MM.1S (cell line): ENCODE data around the gene VPS18.
A peak's percentile ranks its signal among the peaks of the same experiment; 100 is the strongest.

ENCODE experiments used
- DNase-seq: peaks from one replicate; pipeline ENCODE4 v3.0.0-alpha.2; 2015
- H2AFZ ChIP-seq: fragments of 300-600 bp; sonication (generic); 2 replicates; pipeline ENCODE4 v1.6.0; 2016; ENCODE audit warnings: antibody characterized with exemption, low read length
- H3F3A ChIP-seq: fragments of 300-600 bp; sonication (generic); 2 replicates; pipeline ENCODE4 v1.6.1; 2016; ENCODE audit warnings: mild to moderate bottlenecking, antibody characterized with exemption, low read length, moderate library complexity, mixed read lengths; ENCODE audit not compliant: insufficient read depth
- H3K27ac ChIP-seq: fragments of 300-600 bp; sonication (generic); 2 replicates; pipeline ENCODE4 v1.5.1; 2016; ENCODE audit warnings: mild to moderate bottlenecking, low read length
- H3K27me3 ChIP-seq: fragments of 300-600 bp; sonication (generic); replicated peaks from 2 replicates; pipeline ENCODE4 v1.6.0; 2016; ENCODE audit warnings: low read length; ENCODE audit not compliant: insufficient read depth
- H3K36me3 ChIP-seq: fragments of 300-600 bp; sonication (generic); replicated peaks from 2 replicates; pipeline ENCODE4 v1.6.1; 2016; ENCODE audit warnings: mild to moderate bottlenecking, low read length, mixed read lengths; ENCODE audit not compliant: insufficient read depth
- H3K4me1 ChIP-seq: fragments of 300-600 bp; sonication (generic); 2 replicates; pipeline ENCODE4 v1.6.1; 2016; ENCODE audit warnings: low read length, mixed read lengths
- H3K4me2 ChIP-seq: fragments of 300-600 bp; sonication (generic); 2 replicates; pipeline ENCODE4 v1.6.0; 2016; ENCODE audit warnings: low read depth, low read length
- H3K4me3 ChIP-seq: fragments of 300-600 bp; sonication (generic); 2 replicates; pipeline ENCODE4 v1.5.1; 2016; ENCODE audit warnings: low read length, mixed read lengths
- H3K79me2 ChIP-seq: fragments of 300-600 bp; sonication (generic); 2 replicates; pipeline ENCODE4 v1.6.1; 2016; ENCODE audit warnings: mixed run types, low read length, mixed read lengths
- H3K9ac ChIP-seq: fragments of 300-600 bp; sonication (generic); 2 replicates; pipeline ENCODE4 v1.6.1; 2016; ENCODE audit warnings: low read length, mixed read lengths
- H3K9me2 ChIP-seq: fragments of 300-600 bp; sonication (generic); replicated peaks from 2 replicates; pipeline ENCODE4 v1.6.1; 2016; ENCODE audit warnings: mild to moderate bottlenecking, low read length, mixed read lengths; ENCODE audit not compliant: insufficient read depth
- H3K9me3 ChIP-seq: fragments of 300-600 bp; sonication (generic); replicated peaks from 2 replicates; pipeline ENCODE4 v1.6.1; 2016; ENCODE audit warnings: mild to moderate bottlenecking, low read length, mixed read lengths; ENCODE audit not compliant: insufficient read depth
- H4K20me1 ChIP-seq: fragments of 300-600 bp; sonication (generic); 2 replicates; pipeline ENCODE4 v1.6.1; 2016; ENCODE audit warnings: mild to moderate bottlenecking, low read length, moderate library complexity, mixed read lengths; ENCODE audit not compliant: insufficient read depth
- EZH2 ChIP-seq: fragments of 300-600 bp; sonication (generic); optimal IDR thresholded peaks from 2 replicates; pipeline ENCODE3; 2017; ENCODE audit warnings: low read depth, mild to moderate bottlenecking, antibody characterized with exemption, low read length, mixed read lengths
- EZH2phosphoT487 ChIP-seq: fragments of 300-600 bp; sonication (generic); IDR thresholded peaks from 2 replicates; pipeline ENCODE4 v1.6.1; 2018; ENCODE audit warnings: antibody characterized with exemption, low read length
- TF ChIP-seq, protein P1 (sequence below): fragments of 300-600 bp; sonication (generic); IDR thresholded peaks from 2 replicates; pipeline ENCODE4 v1.5.1; 2016; ENCODE audit warnings: antibody characterized with exemption, low read length, mixed read lengths

The VPS18 gene

DNA sequence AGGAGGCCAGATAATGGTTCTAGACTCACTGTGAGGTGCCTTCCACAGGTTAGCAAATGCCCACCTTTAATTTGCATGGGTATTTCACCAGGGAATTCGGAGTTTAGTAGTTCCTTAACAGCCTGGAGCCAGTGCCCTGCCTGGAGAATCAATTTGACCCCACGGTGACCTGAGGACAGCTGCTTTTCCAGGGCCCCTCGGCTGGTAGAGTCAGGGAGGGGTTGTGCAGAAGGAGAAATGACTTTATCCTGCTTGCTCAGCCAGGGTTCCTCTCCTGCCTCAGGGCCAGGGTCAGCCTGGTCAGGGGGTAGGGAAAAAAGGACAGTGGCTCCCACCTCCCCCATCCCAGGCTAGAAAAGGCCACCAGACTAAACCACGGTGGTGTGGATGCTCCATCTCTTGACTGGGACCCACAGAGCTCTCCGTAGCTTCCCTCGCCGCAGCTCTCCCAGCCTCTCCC is 46.8 kb downstream of the VPS18 start:
- Histone ChIP-seq H3F3A (peaks cover 22% of the 10 kb centered on the region), H3K9me2 (no peaks in the 10 kb centered on the region), H4K20me1 (no peaks in the 10 kb centered on the region), H3K9ac (peak overlapping the region; percentile 70; the same call in 1 of the 2 replicates), H3K4me2 (peak overlapping the region; percentile 75), H3K9me3 (no peaks in the 10 kb centered on the region), H2AFZ (peak overlapping the region; percentile 78), H3K27me3 (no peaks in the 10 kb centered on the region), H3K79me2 (no peaks in the 10 kb centered on the region), H3K36me3 (no peaks in the 10 kb centered on the region), H3K4me3 (peak overlapping the region; percentile 59), H3K27ac (peak overlapping the region; percentile 48; the same call in 1 of the 2 replicates), H3K4me1 (peaks cover 23% of the 10 kb centered on the region)
- DNase-seq: no peak
- TF ChIP-seq, protein P1, sequence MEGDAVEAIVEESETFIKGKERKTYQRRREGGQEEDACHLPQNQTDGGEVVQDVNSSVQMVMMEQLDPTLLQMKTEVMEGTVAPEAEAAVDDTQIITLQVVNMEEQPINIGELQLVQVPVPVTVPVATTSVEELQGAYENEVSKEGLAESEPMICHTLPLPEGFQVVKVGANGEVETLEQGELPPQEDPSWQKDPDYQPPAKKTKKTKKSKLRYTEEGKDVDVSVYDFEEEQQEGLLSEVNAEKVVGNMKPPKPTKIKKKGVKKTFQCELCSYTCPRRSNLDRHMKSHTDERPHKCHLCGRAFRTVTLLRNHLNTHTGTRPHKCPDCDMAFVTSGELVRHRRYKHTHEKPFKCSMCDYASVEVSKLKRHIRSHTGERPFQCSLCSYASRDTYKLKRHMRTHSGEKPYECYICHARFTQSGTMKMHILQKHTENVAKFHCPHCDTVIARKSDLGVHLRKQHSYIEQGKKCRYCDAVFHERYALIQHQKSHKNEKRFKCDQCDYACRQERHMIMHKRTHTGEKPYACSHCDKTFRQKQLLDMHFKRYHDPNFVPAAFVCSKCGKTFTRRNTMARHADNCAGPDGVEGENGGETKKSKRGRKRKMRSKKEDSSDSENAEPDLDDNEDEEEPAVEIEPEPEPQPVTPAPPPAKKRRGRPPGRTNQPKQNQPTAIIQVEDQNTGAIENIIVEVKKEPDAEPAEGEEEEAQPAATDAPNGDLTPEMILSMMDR: no peak
- TF ChIP-seq EZH2: no peak
- no peak for TF ChIP-seq EZH2phosphoT487

DNA sequence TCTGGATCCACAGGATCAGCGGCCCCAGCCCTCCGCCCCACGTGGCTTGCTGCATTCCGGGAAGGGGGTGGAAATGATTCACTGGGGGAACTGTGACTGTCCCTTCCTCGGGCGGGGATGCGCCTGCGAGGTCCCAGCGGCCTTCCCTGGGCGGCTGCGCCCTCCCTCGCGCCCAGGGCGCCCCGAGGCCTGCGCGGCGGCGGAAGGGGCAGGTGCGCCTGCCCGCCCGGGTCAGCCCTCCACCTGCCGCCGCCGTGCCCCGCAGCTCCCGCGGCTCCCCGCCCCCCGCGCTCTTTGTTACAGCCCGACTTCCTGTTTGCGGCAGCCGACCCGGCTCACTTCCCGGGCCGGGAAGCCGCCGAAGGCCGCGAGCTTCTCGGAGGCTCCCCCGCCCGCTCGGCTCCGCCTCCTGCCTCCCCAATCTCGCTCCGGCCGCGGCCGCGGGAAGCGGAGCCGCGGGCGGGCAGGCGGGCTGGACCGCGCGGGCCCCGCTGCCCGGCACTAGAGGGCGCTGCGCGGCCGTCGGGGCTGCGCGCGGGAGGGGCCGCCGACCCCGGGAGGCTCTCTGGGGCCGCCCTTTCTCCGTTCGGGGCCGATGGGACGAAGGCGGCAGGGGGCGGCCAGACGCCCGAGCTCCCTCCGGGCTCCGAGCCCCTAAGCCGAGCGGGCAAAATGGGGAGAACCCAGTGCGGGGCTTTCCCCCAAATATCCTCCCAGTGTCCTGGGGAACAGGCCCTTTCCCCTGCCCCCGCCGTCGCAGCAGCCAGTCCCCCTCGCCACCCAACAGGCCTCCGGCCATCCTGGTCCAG is 47.5 kb downstream of the VPS18 start:
- Histone ChIP-seq H3K36me3 (no peaks in the 10 kb centered on the region), H3K27ac (peak overlapping the region; percentile 48; the same call in 1 of the 2 replicates), H3K9ac (peak overlapping the region; percentile 70), H3F3A (peaks cover 23% of the 10 kb centered on the region), H3K4me2 (peak overlapping the region; percentile 93), H3K4me1 (peaks cover 23% of the 10 kb centered on the region), H2AFZ (peak overlapping the region; percentile 98), H3K4me3 (peak overlapping the region; percentile 67), H3K9me2 (no peaks in the 10 kb centered on the region), H4K20me1 (no peaks in the 10 kb centered on the region), H3K9me3 (no peaks in the 10 kb centered on the region), H3K79me2 (no peaks in the 10 kb centered on the region), H3K27me3 (no peaks in the 10 kb centered on the region)
- peak; percentile 91 for DNase-seq
- TF ChIP-seq EZH2: no peak
- TF ChIP-seq, protein P1: peak; percentile 24; the same call in 1 of the 2 replicates
- TF ChIP-seq EZH2phosphoT487: no peak

GRCh38 chr15:40942337-40942854 is 48.1 kb downstream of the VPS18 start:
- TF ChIP-seq, protein P1: no peak
- TF ChIP-seq EZH2: no peak
- no peak for TF ChIP-seq EZH2phosphoT487
- no peak for DNase-seq
- Histone ChIP-seq H3K79me2 (no peaks in the 10 kb centered on the region), H4K20me1 (no peaks in the 10 kb centered on the region), H3K27me3 (no peaks in the 10 kb centered on the region), H3K4me3 (peak overlapping the region; percentile 67), H3F3A (peaks cover 23% of the 10 kb centered on the region), H3K9ac (peak overlapping the region; percentile 62), H3K9me2 (no peaks in the 10 kb centered on the region), H3K27ac (peak overlapping the region; percentile 38; the same call in 1 of the 2 replicates), H3K36me3 (no peaks in the 10 kb centered on the region), H2AFZ (peak overlapping the region; percentile 98), H3K4me1 (peaks cover 23% of the 10 kb centered on the region), H3K9me3 (no peaks in the 10 kb centered on the region), H3K4me2 (peak overlapping the region; percentile 93)
